Stimulated activated naive CD8-positive, alpha-beta T cell treated with anti-CD3 and anti-CD28 coated beads, Interleukin-15, amount 100 ng/mL, for 72 hours (primary cell): Measurements from ENCODE around the gene KIAA0232.
"Not testable (repeated sequence)": the region's sequence is repeated elsewhere in the genome, so short reads cannot be mapped to it uniquely, and the experiment has no call there.

Experiments used
- ATAC-seq: fragments of 150-1000 bp; cut with Tn5 transposase; 2 replicates; pipeline ENCODE4 v1.10.0; 2021; ENCODE audit warnings: mild to moderate bottlenecking, moderate library complexity
- DNase-seq, 2 donors: peaks; one replicate each; pipeline ENCODE4 v3.0.0; 2021 to 2022
- H3K27ac Mint-ChIP-seq, 2 donors: one replicate each; pipeline ENCODE4 v1.8.0; 2022; ENCODE audit warnings: mild to moderate bottlenecking in 2 of 2, mixed read lengths in 2 of 2, moderate library complexity in 2 of 2
- H3K27me3 Mint-ChIP-seq: one replicate; pipeline ENCODE4 v1.8.0; 2022; ENCODE audit warnings: mixed read lengths
- H3K4me1 Mint-ChIP-seq: one replicate; pipeline ENCODE4 v1.8.0; 2022; ENCODE audit warnings: mild to moderate bottlenecking, mixed read lengths
- H3K4me3 Mint-ChIP-seq, 2 donors: one replicate each; pipeline ENCODE4 v1.8.0; 2022; ENCODE audit warnings: mild to moderate bottlenecking in 2 of 2, mixed read lengths in 2 of 2, moderate library complexity in 1 of 2
- H3K9me3 Mint-ChIP-seq, 2 donors: one replicate each; pipeline ENCODE4 v1.8.0; 2022; ENCODE audit warnings: mixed read lengths in 2 of 2

The KIAA0232 gene

DNA sequence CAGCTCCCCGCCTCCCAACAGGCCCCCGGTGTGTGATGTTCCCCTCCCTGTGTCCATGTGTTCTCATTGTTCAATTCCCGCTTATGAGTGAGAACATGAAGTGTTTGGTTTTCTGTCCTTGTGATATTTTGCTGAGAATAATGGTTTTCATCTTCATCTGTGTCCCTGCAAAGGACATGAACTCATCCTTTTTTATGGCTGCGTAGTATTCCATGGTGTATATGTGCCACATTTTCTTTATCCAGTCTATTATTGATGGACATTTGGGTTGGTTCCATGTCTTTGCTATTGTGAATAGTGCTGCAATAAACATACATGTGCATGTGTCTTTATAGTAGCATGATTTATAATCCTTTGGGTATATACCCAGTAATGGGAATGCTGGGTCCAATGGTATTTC is 53.1 kb downstream of the KIAA0232 start:
- not testable (repeated sequence) for H3K4me3 Mint-ChIP-seq, H3K4me1 Mint-ChIP-seq, ATAC-seq, H3K9me3 Mint-ChIP-seq, H3K27me3 Mint-ChIP-seq, DNase-seq, H3K27ac Mint-ChIP-seq

DNA sequence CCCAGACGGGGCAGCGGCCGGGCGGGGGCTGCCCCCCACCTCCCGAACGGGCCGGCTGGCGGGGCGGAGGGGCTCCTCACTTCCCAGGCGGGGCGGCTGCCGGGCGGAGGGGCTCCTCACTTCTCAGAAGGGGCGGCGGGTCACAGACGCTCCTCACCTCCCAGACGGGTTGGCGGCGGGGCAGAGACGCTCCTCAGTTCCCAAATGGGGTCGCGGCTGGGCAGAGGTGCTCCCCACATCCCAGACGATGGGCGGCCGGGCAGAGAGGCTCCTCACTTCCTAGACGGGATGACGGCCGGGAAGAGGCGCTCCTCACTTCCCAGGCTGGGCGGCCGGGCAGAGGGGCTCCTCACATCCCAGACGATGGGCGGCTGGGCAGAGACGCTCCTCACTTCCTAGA is 54.6 kb downstream of the KIAA0232 start:
- not testable (repeated sequence) for H3K4me3 Mint-ChIP-seq, H3K4me1 Mint-ChIP-seq, H3K27ac Mint-ChIP-seq, H3K27me3 Mint-ChIP-seq, DNase-seq, ATAC-seq, H3K9me3 Mint-ChIP-seq

DNA sequence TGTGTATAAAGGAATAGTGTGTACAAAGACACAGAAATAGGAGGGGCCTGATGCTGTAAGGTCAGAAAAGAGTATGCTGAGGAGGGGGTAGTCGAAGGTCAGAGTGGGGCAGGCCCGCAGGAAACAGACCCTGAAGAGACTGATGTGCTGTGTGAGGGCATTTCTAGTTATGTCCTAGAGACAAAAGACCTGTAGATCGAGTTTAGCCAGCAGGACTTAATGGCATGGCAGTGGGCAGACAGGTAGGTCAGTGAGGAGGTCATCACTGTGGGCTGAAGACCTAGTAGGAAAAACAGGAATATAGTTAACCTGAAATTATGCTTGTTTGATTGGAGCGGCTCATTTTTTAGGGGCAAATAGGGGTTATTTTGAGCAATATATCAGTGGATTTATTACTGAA is 57.1 kb downstream of the KIAA0232 start:
- no peaks in the 10 kb centered on the region for H3K9me3 Mint-ChIP-seq
- no peak overlapping the region for H3K4me3 Mint-ChIP-seq
- ATAC-seq (no peak), DNase-seq (no peak)
- H3K27me3 Mint-ChIP-seq: no peaks in the 10 kb centered on the region
- peak overlapping the region in 1 of 2 donors; percentile 72 for H3K27ac Mint-ChIP-seq
- peaks cover 6% of the 10 kb centered on the region for H3K4me1 Mint-ChIP-seq

DNA sequence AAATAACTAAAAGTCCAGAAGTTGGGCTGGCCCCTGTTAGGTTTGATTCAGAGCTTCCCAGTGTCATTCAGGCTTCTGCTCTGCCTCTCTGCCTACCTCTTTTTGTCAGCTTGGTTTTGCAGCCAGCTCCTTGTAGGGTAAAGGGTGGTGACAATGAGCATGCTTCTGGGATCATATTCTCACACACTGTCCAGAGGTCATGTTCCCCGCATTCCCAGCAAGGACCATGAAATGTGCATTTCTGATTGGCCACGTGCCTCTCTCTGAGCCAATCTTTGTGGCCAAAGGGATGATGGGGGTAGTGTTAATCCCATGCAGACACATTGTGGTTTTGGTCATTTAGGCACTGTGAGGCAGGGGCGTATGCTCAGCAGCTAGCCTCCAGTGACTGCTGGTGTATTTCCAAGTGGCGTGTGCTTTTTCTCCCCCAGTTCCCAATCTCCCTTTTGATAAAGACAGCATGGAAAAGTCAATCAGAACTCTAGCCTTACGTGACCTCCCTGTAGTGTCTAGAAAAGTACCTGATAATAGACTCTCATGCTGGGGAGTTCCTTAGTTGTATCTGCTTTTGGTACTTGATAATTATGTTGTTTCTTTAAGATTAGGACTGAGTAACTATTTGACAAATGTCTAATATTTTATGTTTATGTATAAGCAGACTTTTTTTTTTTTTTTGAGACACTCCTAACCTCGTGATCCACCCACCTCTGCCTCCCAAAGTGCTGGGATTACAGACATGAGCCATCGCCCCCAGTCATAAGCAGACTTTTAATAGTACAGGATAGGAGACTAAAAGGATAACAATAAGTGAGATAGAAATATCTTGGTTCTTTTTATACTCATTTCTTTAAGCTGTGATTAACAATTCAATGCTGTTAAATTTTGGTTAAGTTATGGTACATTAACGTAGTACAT is 57.8 kb downstream of the KIAA0232 start:
- Mint-ChIP-seq H3K4me3 (no peak overlapping the region), H3K9me3 (no peaks in the 10 kb centered on the region), H3K27me3 (no peaks in the 10 kb centered on the region), H3K4me1 (peaks cover 6% of the 10 kb centered on the region), H3K27ac (peak overlapping the region in 1 of 2 donors; percentile 1)
- DNase-seq (no peak), ATAC-seq (no peak)

DNA sequence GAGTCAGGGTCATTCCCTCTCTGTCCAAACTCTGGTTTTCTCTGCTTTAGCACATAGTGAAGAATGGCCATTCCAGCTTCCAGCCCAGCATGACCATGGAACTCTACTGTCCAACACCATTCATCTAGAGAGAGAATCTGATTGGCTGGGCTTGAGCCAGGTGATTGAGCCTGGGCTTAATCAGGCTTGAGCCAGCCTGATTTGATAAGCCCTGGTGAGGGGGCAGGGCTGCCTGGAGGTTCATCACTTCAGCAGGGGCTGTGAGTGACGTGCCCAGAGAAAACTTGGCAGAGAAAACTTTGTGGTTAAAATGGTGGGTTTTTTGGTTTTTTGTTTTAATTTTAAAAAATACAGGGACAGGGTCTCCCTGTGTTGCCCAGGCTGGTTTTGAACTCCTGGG is 62.5 kb downstream of the KIAA0232 start:
- no peak for ATAC-seq
- peaks cover 0 to 4% of the 10 kb centered on the region in 2 donors for H3K9me3 Mint-ChIP-seq
- no peak overlapping the region for H3K27ac Mint-ChIP-seq
- peaks cover 13% of the 10 kb centered on the region for H3K4me1 Mint-ChIP-seq
- no peak overlapping the region for H3K4me3 Mint-ChIP-seq
- no peaks in the 10 kb centered on the region for H3K27me3 Mint-ChIP-seq
- DNase-seq: no peak

DNA sequence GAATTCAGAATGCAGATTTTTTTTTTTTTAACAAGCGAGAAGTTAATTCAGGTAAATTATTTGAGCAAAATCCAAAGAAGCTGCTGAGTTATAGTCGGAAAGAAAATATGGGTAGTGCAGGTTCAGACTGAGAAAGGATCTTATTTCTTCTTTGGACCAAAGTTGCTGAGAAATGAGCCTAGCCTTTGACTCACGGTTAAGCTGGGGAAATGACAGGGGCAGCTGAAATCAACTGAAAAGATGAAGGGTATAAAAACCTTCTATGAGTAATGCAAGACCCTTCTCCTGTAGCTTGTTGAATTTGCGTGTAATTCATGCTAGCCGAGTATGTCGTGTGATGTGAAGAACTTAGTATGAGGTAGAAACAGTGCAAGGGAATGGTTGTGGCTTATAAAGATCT is 63.0 kb downstream of the KIAA0232 start:
- Mint-ChIP-seq H3K27me3 (no peaks in the 10 kb centered on the region), H3K4me3 (no peak overlapping the region), H3K4me1 (peaks cover 8% of the 10 kb centered on the region), H3K9me3 (peaks cover 0 to 4% of the 10 kb centered on the region in 2 donors), H3K27ac (no peak overlapping the region)
- no peak for ATAC-seq
- DNase-seq: no peak

DNA sequence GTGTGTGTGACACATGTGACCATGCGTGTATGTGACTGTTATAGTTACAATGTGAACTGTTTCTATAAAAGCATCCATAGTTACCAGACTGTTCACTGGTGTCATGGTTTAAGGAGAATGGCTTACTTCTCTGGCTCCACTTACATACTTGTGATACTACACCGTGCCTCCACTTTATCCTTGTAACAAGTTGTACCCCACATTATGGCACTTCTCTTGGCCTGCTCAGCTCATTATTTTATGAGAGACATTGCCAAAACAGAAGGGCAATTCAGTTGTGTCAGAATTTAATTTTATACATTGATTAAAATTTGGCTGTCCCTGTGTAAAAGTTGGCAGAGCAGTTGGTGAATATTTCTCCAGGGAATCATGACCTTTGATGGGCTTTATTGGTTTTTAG is 64.7 kb downstream of the KIAA0232 start:
- H3K9me3 Mint-ChIP-seq: peaks cover 0 to 4% of the 10 kb centered on the region in 2 donors
- H3K27ac Mint-ChIP-seq: no peak overlapping the region
- DNase-seq (no peak), ATAC-seq (no peak)
- H3K4me3 Mint-ChIP-seq: no peak overlapping the region
- peaks cover 7% of the 10 kb centered on the region for H3K4me1 Mint-ChIP-seq
- H3K27me3 Mint-ChIP-seq: no peaks in the 10 kb centered on the region

DNA sequence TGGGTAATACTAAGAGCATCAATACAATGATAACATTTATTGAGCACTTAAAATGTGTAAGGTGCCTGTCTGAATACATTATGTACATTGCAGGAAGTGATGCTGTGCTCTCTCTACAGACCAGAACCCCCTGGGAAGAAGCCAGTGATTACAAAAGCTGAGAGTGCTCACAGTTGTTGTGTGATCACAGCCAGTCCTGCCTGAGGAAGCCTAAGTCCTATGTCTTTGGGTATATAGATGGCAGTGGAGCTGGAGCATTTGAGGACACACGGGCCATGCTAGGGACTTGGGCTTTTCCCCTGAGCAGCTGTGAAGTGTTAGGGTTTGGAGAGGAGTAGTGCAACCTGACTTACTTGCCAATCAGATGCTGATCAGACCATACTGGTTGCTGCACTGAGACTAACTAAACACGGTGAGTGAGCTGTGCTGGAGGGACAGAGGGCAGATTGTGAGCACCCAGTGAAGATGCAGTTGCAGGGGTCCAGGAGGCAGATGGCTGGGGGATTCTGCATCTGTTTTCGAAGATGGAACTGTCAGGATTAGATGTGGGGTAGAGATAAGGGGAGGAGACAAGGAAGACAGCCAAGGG is 66.3 kb downstream of the KIAA0232 start:
- no peaks in the 10 kb centered on the region for H3K27me3 Mint-ChIP-seq
- no peak overlapping the region for H3K4me3 Mint-ChIP-seq
- DNase-seq (no peak), ATAC-seq (no peak)
- H3K9me3 Mint-ChIP-seq: peaks cover 15 to 20% of the 10 kb centered on the region in 2 donors
- H3K27ac Mint-ChIP-seq: peak overlapping the region in 1 of 2 donors; percentile 7
- H3K4me1 Mint-ChIP-seq: peaks cover 13% of the 10 kb centered on the region

DNA sequence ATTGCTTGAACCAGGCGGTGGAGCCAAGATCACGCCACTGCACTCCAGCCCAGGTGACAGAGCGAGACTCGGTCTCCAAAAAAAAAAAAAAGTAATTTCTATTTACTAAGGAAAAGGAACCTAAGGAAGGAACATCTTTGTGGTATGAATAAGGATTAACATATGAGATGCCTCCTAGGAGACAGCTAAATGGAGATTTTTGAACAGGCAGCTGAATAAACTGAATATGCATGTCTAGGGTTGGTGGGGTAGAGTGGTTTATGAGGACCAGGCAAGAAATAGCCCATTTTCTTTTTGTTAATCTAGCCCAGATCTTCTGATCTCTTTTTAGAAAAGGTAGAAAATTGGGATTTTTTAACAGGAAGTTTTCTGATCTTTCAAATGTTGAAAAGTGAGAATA is 67.2 kb downstream of the KIAA0232 start:
- no peak for DNase-seq
- Mint-ChIP-seq H3K27me3 (no peaks in the 10 kb centered on the region), H3K9me3 (peaks cover 16 to 20% of the 10 kb centered on the region in 2 donors), H3K4me3 (no peak overlapping the region), H3K4me1 (peaks cover 20% of the 10 kb centered on the region), H3K27ac (no peak overlapping the region)
- ATAC-seq: no peak

DNA sequence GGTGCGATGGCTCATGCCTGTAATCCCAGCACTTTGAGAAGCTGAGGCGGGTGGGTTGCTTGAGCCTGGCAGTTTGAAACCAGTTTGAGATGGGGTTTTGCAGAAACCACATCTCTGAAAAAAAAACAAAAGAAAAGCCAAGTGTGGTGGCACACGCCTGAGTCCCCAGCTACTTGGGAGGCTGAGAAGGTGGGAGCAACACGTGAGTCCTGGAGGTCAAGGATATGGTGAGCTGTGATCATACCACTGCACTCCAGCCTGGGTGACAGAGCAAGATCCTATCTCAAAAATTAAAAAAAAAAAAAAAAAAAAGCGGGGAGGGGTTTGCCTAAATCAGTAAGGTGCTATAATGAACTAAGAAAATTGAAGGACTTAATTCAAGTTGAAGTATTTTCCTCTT is 68.9 kb downstream of the KIAA0232 start:
- Mint-ChIP-seq H3K4me1 (peaks cover 30% of the 10 kb centered on the region), H3K9me3 (peaks cover 16 to 20% of the 10 kb centered on the region in 2 donors), H3K27me3 (no peaks in the 10 kb centered on the region), H3K27ac (peak overlapping the region in 1 of 2 donors; percentile 67), H3K4me3 (no peak overlapping the region)
- DNase-seq: no peak
- no peak for ATAC-seq

DNA sequence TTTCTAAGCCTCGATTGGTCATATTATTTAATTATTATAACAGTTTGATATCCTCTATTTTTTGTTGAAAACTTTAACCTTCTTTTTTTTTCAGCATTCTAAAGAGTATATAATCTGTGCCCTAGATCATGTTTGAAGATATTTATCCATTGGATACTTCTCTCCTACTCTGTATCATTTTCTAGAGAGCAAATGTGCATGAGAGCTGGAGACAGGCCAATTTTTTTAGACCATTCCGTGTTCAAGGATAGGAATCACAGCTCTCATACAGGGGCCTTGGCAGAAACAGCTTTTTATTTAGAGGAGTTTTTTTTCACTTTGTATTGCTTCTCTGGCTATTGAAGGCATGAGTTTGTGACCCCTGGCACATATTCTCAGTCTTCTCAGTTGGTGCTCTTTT is 69.4 kb downstream of the KIAA0232 start:
- DNase-seq (no peak), ATAC-seq (no peak)
- peaks cover 32% of the 10 kb centered on the region for H3K4me1 Mint-ChIP-seq
- H3K27me3 Mint-ChIP-seq: no peaks in the 10 kb centered on the region
- no peak overlapping the region for H3K4me3 Mint-ChIP-seq
- no peak overlapping the region for H3K27ac Mint-ChIP-seq
- H3K9me3 Mint-ChIP-seq: peaks cover 16 to 20% of the 10 kb centered on the region in 2 donors

DNA sequence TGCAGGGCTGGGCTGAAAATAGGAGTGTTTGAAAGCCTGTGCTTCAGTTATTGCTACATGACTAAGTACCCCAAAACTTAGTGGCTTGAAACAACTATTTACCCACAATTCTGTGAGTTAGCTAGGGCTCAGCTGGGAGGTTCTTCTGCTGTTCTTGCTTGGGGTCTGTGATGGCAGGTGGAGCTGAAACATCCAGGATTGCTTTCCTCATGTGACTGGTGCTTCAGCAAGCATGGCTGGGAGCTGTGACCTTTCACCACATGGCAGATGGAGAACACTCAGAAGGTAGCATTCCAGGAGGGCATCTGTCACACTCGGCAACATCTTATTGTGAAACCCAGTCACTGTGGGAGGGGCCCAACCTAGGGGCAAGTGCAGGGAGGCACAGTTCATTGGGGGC is 70.1 kb downstream of the KIAA0232 start:
- no peak for ATAC-seq
- no peaks in the 10 kb centered on the region for H3K27me3 Mint-ChIP-seq
- no peak overlapping the region for H3K4me3 Mint-ChIP-seq
- peak overlapping the region in 1 of 2 donors; percentile 52 for H3K27ac Mint-ChIP-seq
- peaks cover 16 to 20% of the 10 kb centered on the region in 2 donors for H3K9me3 Mint-ChIP-seq
- no peak for DNase-seq
- peaks cover 32% of the 10 kb centered on the region for H3K4me1 Mint-ChIP-seq

DNA sequence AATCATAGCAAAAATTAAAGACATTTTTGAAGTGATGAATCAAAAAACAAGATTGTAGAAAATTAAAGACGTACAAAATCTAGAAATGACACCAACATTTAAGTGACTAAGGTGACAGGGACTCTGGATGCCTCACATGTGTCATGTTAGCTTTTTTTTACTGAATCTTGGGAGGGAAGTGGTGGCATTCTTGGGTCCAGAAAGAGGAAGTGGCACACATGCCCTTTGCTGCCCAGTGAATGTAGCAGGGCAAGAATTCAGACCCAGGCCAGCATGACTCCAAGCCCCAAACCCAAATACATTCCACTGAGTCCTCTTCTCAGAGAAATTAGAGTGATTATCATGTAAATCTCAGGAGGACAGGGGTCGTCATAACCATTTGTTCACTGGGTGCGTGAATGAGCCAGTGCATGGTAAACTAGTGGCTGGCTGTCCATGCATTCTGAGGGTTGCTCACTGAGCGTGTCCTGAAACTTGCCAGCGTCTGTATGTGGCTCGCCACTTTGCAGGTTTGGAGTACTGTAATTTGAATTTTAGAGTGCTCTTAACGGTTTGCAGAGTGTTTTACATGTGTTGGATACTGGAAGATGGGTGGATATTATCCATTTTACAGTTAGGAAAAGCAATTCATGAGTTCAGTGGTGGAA is 71.7 kb downstream of the KIAA0232 start:
- Mint-ChIP-seq H3K9me3 (peaks cover 16% of the 10 kb centered on the region in 2 donors), H3K4me1 (peaks cover 25% of the 10 kb centered on the region), H3K27me3 (no peaks in the 10 kb centered on the region), H3K27ac (peak overlapping the region in 1 of 2 donors; percentile 50), H3K4me3 (no peak overlapping the region)
- no peak for ATAC-seq
- DNase-seq: no peak

DNA sequence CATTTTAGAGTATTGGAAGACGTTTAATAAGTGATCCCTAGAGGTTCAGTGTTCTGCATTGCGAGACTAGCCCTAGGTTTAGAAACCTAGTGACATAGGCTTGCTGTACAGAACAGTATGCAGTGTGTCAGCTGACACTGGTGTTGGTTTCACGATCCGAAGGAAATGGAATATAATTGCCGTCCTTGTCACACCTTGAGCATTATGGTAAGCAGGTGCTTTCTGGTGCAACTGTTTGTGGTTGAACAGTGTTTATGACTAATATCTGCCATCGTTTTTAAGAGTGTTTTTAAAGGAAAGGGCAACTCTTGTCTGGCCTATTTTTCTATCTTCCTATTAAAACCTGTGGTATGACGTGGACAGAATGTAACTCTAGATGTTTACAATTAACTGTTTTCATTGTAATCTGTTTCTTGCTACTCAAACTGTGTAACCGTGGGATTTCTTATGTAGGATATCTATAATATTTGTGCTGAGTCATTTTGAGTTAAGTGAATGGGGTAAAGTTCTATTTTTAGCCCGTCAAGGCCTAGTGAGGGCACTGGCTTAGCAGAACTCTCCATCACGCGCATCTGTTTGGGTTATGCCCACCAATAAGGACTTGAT is 73.3 kb downstream of the KIAA0232 start:
- H3K27me3 Mint-ChIP-seq: no peaks in the 10 kb centered on the region
- DNase-seq (peak; percentile 39 to 67), ATAC-seq (peak; percentile 100)
- H3K9me3 Mint-ChIP-seq: peaks cover 16% of the 10 kb centered on the region in 2 donors
- peaks cover 25% of the 10 kb centered on the region for H3K4me1 Mint-ChIP-seq
- H3K27ac Mint-ChIP-seq: peak overlapping the region; percentile 91 to 97
- peak overlapping the region; percentile 38 to 44 for H3K4me3 Mint-ChIP-seq

DNA sequence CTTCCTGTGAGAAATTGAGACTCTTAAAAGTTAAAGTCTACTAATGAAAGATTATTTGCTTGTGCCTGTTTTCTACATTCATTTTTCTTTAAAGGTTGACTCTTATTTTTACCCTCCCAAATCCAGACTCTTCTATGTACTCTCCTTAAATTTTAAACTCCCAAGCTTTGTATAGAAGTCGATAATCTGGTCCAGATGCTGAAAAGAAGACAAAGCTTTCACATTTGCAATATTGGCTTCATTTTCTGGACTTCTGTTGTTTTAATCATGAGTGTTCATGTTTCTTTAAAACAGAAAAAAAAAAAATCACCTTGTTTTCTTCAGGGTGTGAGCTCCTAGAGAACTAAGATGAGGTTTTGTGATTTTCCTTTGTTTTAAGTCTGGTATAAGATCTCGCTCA is 73.9 kb downstream of the KIAA0232 start:
- peaks cover 25% of the 10 kb centered on the region for H3K4me1 Mint-ChIP-seq
- H3K9me3 Mint-ChIP-seq: peaks cover 16% of the 10 kb centered on the region in 2 donors
- DNase-seq (no peak), ATAC-seq (no peak)
- H3K27me3 Mint-ChIP-seq: no peaks in the 10 kb centered on the region
- H3K4me3 Mint-ChIP-seq: peak overlapping the region; percentile 38 to 39
- peak overlapping the region; percentile 91 to 97 for H3K27ac Mint-ChIP-seq
